Neural cell (in vitro differentiated cells): ENCODE measurements around the gene NGB. TPM values are rescaled to one million over a fixed set of nuclear protein-coding genes. Genes with fewer than 3 reads are reported as not detected.

ENCODE experiments used
- H2AFZ ChIP-seq: fragments of 200-600, 300-800 bp; sonication (generic), shearing (Covaris generic); 2 replicates; pipeline ENCODE4 v1.6.0; 2014; ENCODE audit warnings: low read depth, mild to moderate bottlenecking, antibody characterized with exemption, low read length, moderate library complexity
- H3F3A ChIP-seq: fragments of 200-600 bp; shearing (Covaris generic); 2 replicates; pipeline ENCODE4 v1.6.1; 2016; ENCODE audit warnings: mild to moderate bottlenecking, moderate library complexity, mixed read lengths, antibody characterized with exemption, low read length; ENCODE audit not compliant: insufficient read depth, poor library complexity, severe bottlenecking
- H3K27ac ChIP-seq: fragments of 200-600, 300-800 bp; sonication (generic), shearing (Covaris generic); 2 replicates; pipeline ENCODE4 v1.5.1; 2014; ENCODE audit warnings: mild to moderate bottlenecking, low read length, moderate library complexity
- H3K27me3 ChIP-seq: fragments of 300-800, 200-600 bp; sonication (generic), shearing (Covaris generic); 2 replicates; pipeline ENCODE4 v1.6.0; 2014; ENCODE audit warnings: mild to moderate bottlenecking, low read depth, low read length, moderate library complexity; ENCODE audit not compliant: insufficient read depth
- H3K36me3 ChIP-seq: fragments of 300-800, 200-600 bp; sonication (generic), shearing (Covaris generic); 2 replicates; pipeline ENCODE4 v1.5.1; 2014; ENCODE audit warnings: mild to moderate bottlenecking, antibody characterized with exemption, low read length, moderate library complexity; ENCODE audit not compliant: insufficient read depth
- H3K4me2 ChIP-seq: fragments of 300-800, 200-600 bp; sonication (generic), shearing (Covaris generic); 2 replicates; pipeline ENCODE4 v1.6.0; 2014; ENCODE audit warnings: mild to moderate bottlenecking, low read length
- H3K4me3 ChIP-seq: fragments of 300-800, 200-600 bp; sonication (generic), shearing (Covaris generic); 2 replicates; pipeline ENCODE4 v1.5.1; 2014; ENCODE audit warnings: mild to moderate bottlenecking, low read length, moderate library complexity
- H3K79me2 ChIP-seq: fragments of 200-600 bp; shearing (Covaris generic); replicated peaks from 2 replicates; pipeline ENCODE4 v1.6.0; 2014; ENCODE audit warnings: mild to moderate bottlenecking, low read length, moderate library complexity; ENCODE audit not compliant: insufficient read depth
- H3K9ac ChIP-seq: fragments of 300-800, 200-600 bp; sonication (generic), shearing (Covaris generic); 2 replicates; pipeline ENCODE4 v1.6.1; 2016; ENCODE audit warnings: mild to moderate bottlenecking, low read length, mixed read lengths
- H3K9me2 ChIP-seq: fragments of 200-600 bp; shearing (Covaris generic); 2 replicates; pipeline ENCODE4 v1.6.1; 2016; ENCODE audit warnings: mild to moderate bottlenecking, low read length, mixed read lengths; ENCODE audit not compliant: insufficient read depth
- H3K9me3 ChIP-seq: fragments of 200-600, 300-800 bp; sonication (generic), shearing (Covaris generic); 2 replicates; pipeline ENCODE4 v1.6.1; 2016; ENCODE audit warnings: mild to moderate bottlenecking, mixed run types, low read length, moderate library complexity, mixed read lengths
- H4K20me1 ChIP-seq: fragments of 200-600 bp; shearing (Covaris generic); 2 replicates; pipeline ENCODE4 v1.6.1; 2016; ENCODE audit warnings: mild to moderate bottlenecking, mixed run types; ENCODE audit not compliant: insufficient read depth
- CTCF ChIP-seq: fragments of 450-650 bp; IDR thresholded peaks from 2 replicates; pipeline ENCODE4 v1.5.1; 2014; ENCODE audit warnings: antibody characterized with exemption, mild to moderate bottlenecking, moderate library complexity; ENCODE audit not compliant: poor library complexity, severe bottlenecking
- EP300 ChIP-seq: fragments of 450-650 bp; conservative IDR thresholded peaks from 2 replicates; pipeline ENCODE4 v1.6.1; 2014; ENCODE audit warnings: antibody characterized with exemption, mild to moderate bottlenecking, moderate library complexity; ENCODE audit not compliant: poor library complexity, severe bottlenecking
- EZH2 ChIP-seq: fragments of 200-600, 300-800 bp; shearing (Covaris generic), sonication (generic); IDR thresholded peaks from 2 replicates; pipeline ENCODE4 v1.6.1; 2014; ENCODE audit warnings: antibody characterized with exemption, low read length, borderline replicate concordance, mild to moderate bottlenecking; ENCODE audit not compliant: insufficient read depth, poor library complexity, severe bottlenecking
- MXI1 ChIP-seq: fragments of 450-650 bp; conservative IDR thresholded peaks from 2 replicates; pipeline ENCODE4 v1.6.1; 2014; ENCODE audit warnings: antibody characterized with exemption, mild to moderate bottlenecking; ENCODE audit not compliant: poor library complexity, severe bottlenecking
- POLR2AphosphoS5 ChIP-seq: IDR thresholded peaks from 2 replicates; pipeline ENCODE4 v1.6.1; 2012
- RAD21 ChIP-seq: fragments of 450-650 bp; conservative IDR thresholded peaks from 2 replicates; pipeline ENCODE4 v1.6.1; 2014; ENCODE audit warnings: antibody characterized with exemption, mild to moderate bottlenecking, moderate library complexity
- REST ChIP-seq: IDR thresholded peaks from 2 replicates; pipeline ENCODE4 v1.6.1; 2012; ENCODE audit warnings: borderline replicate concordance
- SMC3 ChIP-seq: fragments of 450-650 bp; conservative IDR thresholded peaks from 2 replicates; pipeline ENCODE4 v1.6.1; 2014; ENCODE audit warnings: antibody characterized with exemption, mild to moderate bottlenecking, moderate library complexity; ENCODE audit not compliant: poor library complexity
- TAF1 ChIP-seq: IDR thresholded peaks from 2 replicates; pipeline ENCODE4 v1.6.1; 2012; ENCODE audit warnings: low read depth
- polyA plus RNA-seq: library from polyadenylated mRNA; depleted of rRNA; stranded (reverse); fragments of >200 nt; gene quantifications from 2 replicates; pipeline ENCODE4 v1.2.3, GENCODE V29; 2014

The NGB gene
- polyA plus RNA-seq, 1 donor from 2014 or later: 0.87 TPM

- no peak overlapping the region for H3K27ac ChIP-seq
Measured at GRCh38 chr14:77220246-77221017, 50.6 kb downstream of the NGB start.

GRCh38 chr14:77219591-77219990, 51.4 kb downstream of the NGB start:
- no peaks in the 10 kb centered on the region for H3K27me3 ChIP-seq
- H3K4me2 ChIP-seq: no peak overlapping the region
- no peaks in the 10 kb centered on the region for H3F3A ChIP-seq
- no peak overlapping the region for H2AFZ ChIP-seq
- TF ChIP-seq TAF1 (no peak), REST (no peak), SMC3 (no peak), POLR2AphosphoS5 (no peak), MXI1 (no peak), RAD21 (no peak), CTCF (no peak), EZH2 (no peak), EP300 (no peak)
- H3K79me2 ChIP-seq: no peaks in the 10 kb centered on the region
- no peaks in the 10 kb centered on the region for H3K9me3 ChIP-seq
- no peak overlapping the region for H3K9ac ChIP-seq
- H3K4me3 ChIP-seq: no peak overlapping the region
- H3K27ac ChIP-seq: no peak overlapping the region
- no peaks in the 10 kb centered on the region for H4K20me1 ChIP-seq
- no peaks in the 10 kb centered on the region for H3K36me3 ChIP-seq
- H3K9me2 ChIP-seq: no peaks in the 10 kb centered on the region

More at GRCh38 chr14:77220246-77221017, 50.6 kb downstream of the NGB start:
- no peak overlapping the region for H3K4me2 ChIP-seq
- TF ChIP-seq EP300: no peak
- TF ChIP-seq SMC3: no peak
- TF ChIP-seq REST: no peak
- H3K9me2 ChIP-seq: no peaks in the 10 kb centered on the region
- H3K27me3 ChIP-seq: no peaks in the 10 kb centered on the region
- H3K9me3 ChIP-seq: no peaks in the 10 kb centered on the region
- H4K20me1 ChIP-seq: no peaks in the 10 kb centered on the region
- H3K79me2 ChIP-seq: no peaks in the 10 kb centered on the region
- H2AFZ ChIP-seq: no peak overlapping the region
- H3K4me3 ChIP-seq: no peak overlapping the region
- H3K36me3 ChIP-seq: no peaks in the 10 kb centered on the region
- no peak overlapping the region for H3K9ac ChIP-seq
- H3F3A ChIP-seq: no peaks in the 10 kb centered on the region
